Pancreas (tissue), 10 donors: ENCODE data around the gene DMRTA2. TPM values are rescaled to one million over a fixed set of nuclear protein-coding genes. Genes with fewer than 3 reads are reported as not detected.

ENCODE experiments used
- ATAC-seq, 4 donors: fragments of 200-7000 bp; cut with Tn5 transposase; one replicate each; pipeline versions ENCODE4 v1.8.0 to v1.9.1; 2020; ENCODE audit warnings: mild to moderate bottlenecking in 4 of 4, moderate library complexity in 4 of 4
- DNase-seq, 6 donors: peaks; one replicate each; pipeline ENCODE4 v3.0.0-alpha.2; 2020
- FAIRE-seq: peaks from 2 replicates; lab custom pipeline; 2012; peaks lifted over from hg19 to GRCh38; lab: Jason Lieb, UNC
- H3K27ac ChIP-seq, 4 donors: fragments of 200-600 bp; sonication (generic); 1 replicate in 3 of 4; 2 replicates in 1 of 4; pipeline versions ENCODE4 v1.5.0 to v1.8.0; 2020
- H3K27me3 ChIP-seq, 4 donors: fragments of 200-600 bp; one replicate each; pipeline ENCODE4 v1.8.0; 2021
- H3K36me3 ChIP-seq, 3 donors: fragments of 200-600 bp; sonication (generic) in 1 of 3; one replicate each; pipeline versions ENCODE4 v1.5.0 to v1.8.0; 2020 to 2021
- H3K4me1 ChIP-seq, 3 donors: fragments of 200-600 bp; one replicate each; pipeline ENCODE4 v1.8.0; 2021
- H3K4me3 ChIP-seq, 4 donors: fragments of 200-600 bp; sonication (generic) in 2 of 4; one replicate each; pipeline versions ENCODE4 v1.5.0 to v1.8.0; 2020 to 2021
- H3K9me3 ChIP-seq, 4 donors: fragments of 200-600 bp; one replicate each; pipeline ENCODE4 v1.8.0; 2021
- CTCF ChIP-seq, 4 donors: fragments of 200-600 bp; sonication (generic) in 3 of 4; IDR thresholded peaks; one replicate each; pipeline versions ENCODE4 v1.5.0 to v1.8.0; 2021; ENCODE audit warnings: antibody characterized with exemption in 4 of 4
- WGBS, 2 donors: extraction: QIAGEN DNeasy Blood & Tissue Kit; methylation state at CpG; one replicate each; pipeline ENCODE4 v1.1.7; 2013; 5-methylcytosine and 5-hydroxymethylcytosine counted together
- intact Hi-C, 3 donors: fragments of 100-400 bp; cut with DNase I; formaldehyde crosslinking; loops; one replicate each; pipeline versions ENCODE4 v1.11.1 to v1.14.2; 2022
- polyA plus RNA-seq, 2 donors: library from polyadenylated mRNA; stranded (reverse); fragments of 200-250 nt; gene quantifications; one replicate each; pipeline ENCODE4 v1.2.3, GENCODE V29; 2013
- total RNA-seq, 6 donors: library from RNA; stranded (reverse); fragmentation: NEBNext Ultra II Directional in 4 of 6; extraction: Animal tissue kit (Norgen Biotek cat#: 25700) in 4 of 6; gene quantifications; one replicate each; pipeline versions ENCODE4 v1.2.1 to v1.2.4, GENCODE V29; 2021 to 2023
- donor health status: healthy with polysubstance abuse.
- donor health status: DM: no; HTN: no; CAD: no; lungs with moderate emphysema.
- donor health status: DM: no; HTN: no; CAD: no.
- donor health status: control.
- donor health status: control.
- donor health status: Bipolar disorder and iron deficiency.
- donor health status: DM: yes; HTN: yes; CAD: no.
- donor health status: DM: no; HTN: no; CAD: no.
- donor health status: DM: no; HTN: no; CAD: no.
- donor health status: DM: yes; HTN: yes; CAD: no.

The DMRTA2 gene
- total and polyA plus RNA-seq, 8 donors, result 0.02 TPM; not detected in 7

GRCh38 chr1:50441183-50441582 is 17.9 kb upstream of the DMRTA2 start:
- Histone ChIP-seq H3K4me1 (no peaks in the 10 kb centered on the region), H3K27me3 (no peaks in the 10 kb centered on the region), H3K4me3 (no peak overlapping the region), H3K27ac (no peak overlapping the region), H3K9me3 (no peaks in the 10 kb centered on the region), H3K36me3 (peaks cover 0 to 16% (median 0%) of the 10 kb centered on the region in 3 donors)
- DNase-seq (no peak), ATAC-seq (no peak), FAIRE-seq (no peak)
- 87 to 94% methylated on average over 6 of the region's 6 CpGs for WGBS, 2 donors
- TF ChIP-seq CTCF (IDR thresholded peaks at IDR 0.05), result no peak
- intact Hi-C loops, result no loop called here

GRCh38 chr1:50438945-50439344 is 15.7 kb upstream of the DMRTA2 start:
- FAIRE-seq, result no peak
- intact Hi-C loops, result no loop called here

GRCh38 chr1:50436489-50436888 is 13.2 kb upstream of the DMRTA2 start:
- intact Hi-C loops, result no loop called here
- H3K36me3 ChIP-seq, result peaks cover 0 to 16% (median 0%) of the 10 kb centered on the region in 3 donors
- H3K27me3 ChIP-seq, result peaks cover 0 to 8% (median 0%) of the 10 kb centered on the region in 4 donors
- 91 to 95% methylated on average over 6 of the region's 6 CpGs for WGBS, 2 donors
- no peak for FAIRE-seq
- no peak for ATAC-seq
- H3K9me3 ChIP-seq, result no peaks in the 10 kb centered on the region
- TF ChIP-seq CTCF (IDR thresholded peaks at IDR 0.05), result no peak
- no peak overlapping the region for H3K27ac ChIP-seq
- DNase-seq, result no peak
- no peaks in the 10 kb centered on the region for H3K4me1 ChIP-seq
- no peak overlapping the region for H3K4me3 ChIP-seq

More at GRCh38 chr1:50438945-50439344, 15.7 kb upstream of the DMRTA2 start:
- no peak overlapping the region for H3K4me3 ChIP-seq
- no peak for TF ChIP-seq CTCF (IDR thresholded peaks at IDR 0.05)
- ATAC-seq (no peak), DNase-seq (no peak)
- H3K9me3 ChIP-seq, result no peaks in the 10 kb centered on the region
- peaks cover 0 to 16% (median 0%) of the 10 kb centered on the region in 3 donors for H3K36me3 ChIP-seq
- H3K27me3 ChIP-seq, result no peaks in the 10 kb centered on the region
- H3K27ac ChIP-seq, result no peak overlapping the region
- H3K4me1 ChIP-seq, result no peaks in the 10 kb centered on the region

GRCh38 chr1:50430010-50430405 is 6.8 kb upstream of the DMRTA2 start:
- H3K27me3 ChIP-seq, result peaks cover 11 to 62% (median 12%) of the 10 kb centered on the region in 4 donors
- TF ChIP-seq CTCF (IDR thresholded peaks at IDR 0.05), result no peak
- no peaks in the 10 kb centered on the region for H3K36me3 ChIP-seq
- DNase-seq (no peak), ATAC-seq (no peak), FAIRE-seq (no peak)
- H3K4me3 ChIP-seq, result peak overlapping the region in 1 of 4 donors; percentile 20
- peaks cover 0 to 7% (median 4%) of the 10 kb centered on the region in 3 donors for H3K4me1 ChIP-seq
- WGBS, 2 donors, result 20 to 22% methylated on average over 5 of the region's 5 CpGs
- intact Hi-C loops, result no loop called here
- H3K27ac ChIP-seq, result no peak overlapping the region
- no peaks in the 10 kb centered on the region for H3K9me3 ChIP-seq
